GM12878 (cell line): Measurements from ENCODE around the gene MED13L. TPM values are rescaled to one million over a fixed set of nuclear protein-coding genes. Genes with fewer than 3 reads are reported as not detected.

Source experiments
- ATAC-seq: fragments of 200-7000 bp; cut with Tn5 transposase; 3 replicates; pipeline ENCODE4 v1.9.1; 2020; ENCODE audit warnings: mild to moderate bottlenecking, moderate library complexity
- BruUV-seq: library from RNA; stranded (reverse); fragments of 400-500 nt; replicated peaks from 2 replicates; lab custom pipeline; 2021; lab: Mats Ljungman, UMichigan
- CTCF ChIA-PET: fragments of 300-600 bp; sonication (Branson Sonifier 250); formaldehyde crosslinking; extraction: SDS; loops from one replicate; lab custom pipeline; 2021; ENCODE audit warnings: inconsistent platforms; lab: Yijun Ruan, JAX
- POLR2A ChIA-PET: fragments of 350-600 bp; formaldehyde crosslinking; extraction: SDS; loops from one replicate; lab custom pipeline; 2021; ENCODE audit warnings: inconsistent platforms; lab: Charles Lee
- RAD21 ChIA-PET: fragments of 300-600 bp; sonication (Branson Sonifier 250); formaldehyde crosslinking; loops from one replicate; lab custom pipeline; 2023; ENCODE audit warnings: antibody characterized with exemption; ENCODE audit not compliant: unreplicated experiment; lab: Charles Lee
- SMC1A ChIA-PET: fragments of 300-600 bp; sonication (Branson Sonifier 250); formaldehyde crosslinking; loops from one replicate; lab custom pipeline; 2023; ENCODE audit not compliant: unreplicated experiment, uncharacterized antibody; lab: Charles Lee
- DNase-seq: peaks from one replicate; pipeline ENCODE4 v3.0.0-alpha.2; 2011; ENCODE audit warnings: low read depth, low spot score
- FAIRE-seq: peaks from 3 replicates; lab custom pipeline; 2011; peaks lifted over from hg19 to GRCh38; lab: Jason Lieb, UNC
- H2AFZ ChIP-seq: 2 replicates; pipeline ENCODE4 v1.6.0; 2011; ENCODE audit warnings: low read depth, low read length, control low read depth; ENCODE audit not compliant: control insufficient read depth
- H3K27ac ChIP-seq: 2 replicates; pipeline ENCODE4 v1.5.1; 2011; ENCODE audit warnings: control low read depth; ENCODE audit not compliant: control insufficient read depth, insufficient read depth
- H3K27me3 ChIP-seq, 2 experiments: replicated peaks in 1 of 2; 2 replicates each; pipeline versions ENCODE4 v1.6.0 to v1.6.1; 2011; ENCODE audit warnings: low read length in 1 of 2; ENCODE audit not compliant: control insufficient read depth in 2 of 2, insufficient read depth in 2 of 2
- H3K36me3 ChIP-seq, 2 experiments: 2 replicates each; pipeline ENCODE4 v1.5.1; 2011; ENCODE audit warnings: low read length in 1 of 2; ENCODE audit not compliant: control insufficient read depth in 2 of 2, insufficient read depth in 2 of 2
- H3K4me1 ChIP-seq: 2 replicates; pipeline ENCODE4 v1.6.1; 2011; ENCODE audit warnings: mild to moderate bottlenecking, low read length, moderate library complexity, mixed read lengths; ENCODE audit not compliant: control insufficient read depth, insufficient read depth
- H3K4me2 ChIP-seq: 2 replicates; pipeline ENCODE4 v1.6.0; 2011; ENCODE audit warnings: control low read depth; ENCODE audit not compliant: control insufficient read depth, insufficient read depth
- H3K4me3 ChIP-seq: fragments of 200-600 bp; sonication (generic); 2 replicates; pipeline ENCODE4 v1.5.1; 2016
- H3K79me2 ChIP-seq: 2 replicates; pipeline ENCODE4 v1.6.0; 2011; ENCODE audit warnings: low read length; ENCODE audit not compliant: control insufficient read depth, insufficient read depth
- H3K9ac ChIP-seq: 2 replicates; pipeline ENCODE4 v1.8.0; 2011; ENCODE audit warnings: low read length, control low read depth, mixed read lengths; ENCODE audit not compliant: control insufficient read depth, insufficient read depth
- H3K9me3 ChIP-seq: replicated peaks from 3 replicates; pipeline ENCODE4 v1.5.1; 2011; ENCODE audit warnings: mild to moderate bottlenecking, low read length; ENCODE audit not compliant: control insufficient read depth, insufficient read depth
- H4K20me1 ChIP-seq: 2 replicates; pipeline ENCODE4 v1.6.0; 2011; ENCODE audit not compliant: control insufficient read depth, insufficient read depth
- CBFB ChIP-seq: IDR thresholded peaks from 2 replicates; pipeline ENCODE4 v1.6.1; 2016; ENCODE audit warnings: antibody characterized with exemption, low read depth
- GATAD2B ChIP-seq: fragments of 450-650 bp; conservative IDR thresholded peaks from 2 replicates; pipeline ENCODE4 v1.6.1; 2017; ENCODE audit warnings: low read depth, mild to moderate bottlenecking, moderate library complexity
- POLR2AphosphoS5 ChIP-seq: IDR thresholded peaks from 2 replicates; pipeline ENCODE4 v1.6.1; 2011; ENCODE audit warnings: mild to moderate bottlenecking, low read length, inconsistent platforms
- SMAD1 ChIP-seq: fragments of 450-650 bp; IDR thresholded peaks from 2 replicates; pipeline ENCODE4 v1.6.1; 2018; ENCODE audit warnings: mild to moderate bottlenecking, low read depth; ENCODE audit not compliant: partially characterized antibody
- SP1 ChIP-seq: IDR thresholded peaks from one replicate; pipeline ENCODE4 v1.6.1; 2011; ENCODE audit warnings: low read depth, low read length
- ZBED1 ChIP-seq: IDR thresholded peaks from 2 replicates; pipeline ENCODE4 v1.6.1; 2016; ENCODE audit warnings: borderline replicate concordance
- ZNF384 ChIP-seq: IDR thresholded peaks from 2 replicates; pipeline ENCODE4 v1.6.1; 2012; ENCODE audit warnings: low read depth, mild to moderate bottlenecking, low read length, improper control_type of control experiment, borderline replicate concordance
- WGBS: methylation state at CpG from one replicate; pipeline ENCODE4 v1.1.6; 2016; ENCODE audit warnings: low lambda C conversion rate; ENCODE audit not compliant: insufficient replicate concordance, insufficient coverage; ENCODE audit errors: missing lambda C conversion rate; 5-methylcytosine and 5-hydroxymethylcytosine counted together
- in situ Hi-C: fragments of 300-500 bp; cut with MboI; formaldehyde crosslinking; loops from 9 replicates; pipeline ENCODE4 v1.14.3; 2018; ENCODE audit warnings: mixed read lengths
- intact Hi-C: fragments of 100-400 bp; cut with micrococcal nuclease; formaldehyde crosslinking; loops from one replicate; pipeline ENCODE4 v1.14.2; 2022; ENCODE audit not compliant: unreplicated experiment
- polyA plus RNA-seq, 11 experiments: library from polyadenylated mRNA; depleted of rRNA in 4 of 11; unstranded in 6 of 11; stranded (reverse) in 5 of 11; fragments of >200 nt; fragmentation: Nextera tagmentation in 4 of 11; fragmentation: Illumina TruSeq in 1 of 11; extraction: Ambion mirVana in 4 of 11; extraction: Trizol in 1 of 11; gene quantifications; 1 replicate in 1 of 11; 2 replicates in 10 of 11; pipeline versions ENCODE4 v1.2.1 to v1.2.3, GENCODE V29; 2011 to 2016; ENCODE audit warnings: inconsistent platforms in 2 of 11, missing spikeins in 2 of 11, low read depth in 1 of 11
- total RNA-seq, 4 experiments: library from RNA; depleted of rRNA in 3 of 4; stranded (reverse); fragments of >200 nt in 3 of 4; fragmentation: Illumina TruSeq in 1 of 4; extraction: Trizol in 1 of 4; gene quantifications; 2 replicates each; pipeline versions ENCODE4 v1.2.1 to v1.2.3, GENCODE V29; 2013 to 2021
- TF ChIP-seq, protein P1 (sequence below): fragments of 450-650 bp; IDR thresholded peaks from 2 replicates; pipeline ENCODE4 v1.6.1; 2016; ENCODE audit warnings: mild to moderate bottlenecking, moderate library complexity, borderline replicate concordance
- TF ChIP-seq, protein P2 (sequence below): IDR thresholded peaks from 2 replicates; pipeline ENCODE4 v1.6.1; 2012; ENCODE audit warnings: low read length, inconsistent platforms
- TF ChIP-seq, protein P3 (sequence below): fragments of 450-650 bp; conservative IDR thresholded peaks from 2 replicates; pipeline ENCODE4 v1.6.1; 2017; ENCODE audit warnings: mild to moderate bottlenecking, moderate library complexity
- TF ChIP-seq, protein P4 (sequence below), 3 experiments: IDR thresholded peaks in 2 of 3; conservative IDR thresholded peaks in 1 of 3; 2 replicates each; pipeline ENCODE4 v1.5.1; 2011; ENCODE audit warnings: low read depth in 3 of 3, low read length in 3 of 3, mild to moderate bottlenecking in 3 of 3, control low read depth in 2 of 3, moderate library complexity in 2 of 3, inconsistent platforms in 1 of 3, mixed read lengths in 1 of 3; ENCODE audit not compliant: control insufficient read depth in 2 of 3, insufficient read depth in 1 of 3; ENCODE audit errors: extremely low read depth in 1 of 3

MED13L gene
- total and polyA plus RNA-seq, 10 of the 15 experiments (the other 5 are each of a cell fraction or from before 2014, with no cell fraction given), result 3.7 to 30.1 (median 9.1) TPM

DNA sequence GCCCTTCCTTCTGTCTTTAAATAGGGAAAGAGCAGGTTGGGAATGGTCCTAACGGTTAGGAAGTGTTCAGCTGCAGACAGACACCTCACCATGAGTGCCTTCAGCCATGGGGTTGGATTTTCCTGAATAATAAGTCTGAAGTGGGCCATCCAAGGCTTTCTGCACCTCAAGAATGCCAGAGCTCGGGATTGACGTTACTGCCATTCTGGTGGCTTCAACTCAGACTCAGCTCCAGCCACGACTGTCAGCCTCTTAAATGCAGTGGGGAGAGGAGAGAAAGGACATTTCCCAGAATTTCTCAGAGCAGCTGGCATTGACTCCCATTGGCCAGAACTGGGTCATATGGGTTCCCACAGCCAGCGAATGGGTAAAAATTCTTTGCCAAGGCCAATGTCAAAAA is 363.4 kb downstream of the MED13L start:
- BruUV-seq, result no TSS peak
- no peak overlapping the region for H3K27ac ChIP-seq
- no peak overlapping the region for H2AFZ ChIP-seq
- in situ Hi-C loops (loop anchor here (10.0 kb wide), 2 partner anchors 1289 to 1929 kb away; no protein-coding TSS in a partner anchor), intact Hi-C loops (loop anchor here (10.0 kb wide), 1 partner anchor 119 kb away; no protein-coding TSS in a partner anchor)
- H3K36me3 ChIP-seq, result no peaks in the 10 kb centered on the region
- POLR2A ChIA-PET, result no interaction called here
- FAIRE-seq (no peak), DNase-seq (no peak), ATAC-seq (no peak)
- H3K9ac ChIP-seq, result no peak overlapping the region
- H3K79me2 ChIP-seq, result no peaks in the 10 kb centered on the region
- no peaks in the 10 kb centered on the region for H3K27me3 ChIP-seq
- no peak overlapping the region for H3K4me2 ChIP-seq
- no peaks in the 10 kb centered on the region for H3K9me3 ChIP-seq
- H4K20me1 ChIP-seq, result no peaks in the 10 kb centered on the region
- SMC1A ChIA-PET, result no interaction called here
- CTCF ChIA-PET, result interaction anchor here (2.5 kb wide), 1 partner anchor 1290 kb away, joined by 10 read pairs; no protein-coding TSS in a partner anchor
- H3K4me1 ChIP-seq, result no peaks in the 10 kb centered on the region
- no peak overlapping the region for H3K4me3 ChIP-seq
- 2% methylated on average over 5 of the region's 5 CpGs for WGBS
- RAD21 ChIA-PET, result no interaction called here
- TF ChIP-seq, protein P1, sequence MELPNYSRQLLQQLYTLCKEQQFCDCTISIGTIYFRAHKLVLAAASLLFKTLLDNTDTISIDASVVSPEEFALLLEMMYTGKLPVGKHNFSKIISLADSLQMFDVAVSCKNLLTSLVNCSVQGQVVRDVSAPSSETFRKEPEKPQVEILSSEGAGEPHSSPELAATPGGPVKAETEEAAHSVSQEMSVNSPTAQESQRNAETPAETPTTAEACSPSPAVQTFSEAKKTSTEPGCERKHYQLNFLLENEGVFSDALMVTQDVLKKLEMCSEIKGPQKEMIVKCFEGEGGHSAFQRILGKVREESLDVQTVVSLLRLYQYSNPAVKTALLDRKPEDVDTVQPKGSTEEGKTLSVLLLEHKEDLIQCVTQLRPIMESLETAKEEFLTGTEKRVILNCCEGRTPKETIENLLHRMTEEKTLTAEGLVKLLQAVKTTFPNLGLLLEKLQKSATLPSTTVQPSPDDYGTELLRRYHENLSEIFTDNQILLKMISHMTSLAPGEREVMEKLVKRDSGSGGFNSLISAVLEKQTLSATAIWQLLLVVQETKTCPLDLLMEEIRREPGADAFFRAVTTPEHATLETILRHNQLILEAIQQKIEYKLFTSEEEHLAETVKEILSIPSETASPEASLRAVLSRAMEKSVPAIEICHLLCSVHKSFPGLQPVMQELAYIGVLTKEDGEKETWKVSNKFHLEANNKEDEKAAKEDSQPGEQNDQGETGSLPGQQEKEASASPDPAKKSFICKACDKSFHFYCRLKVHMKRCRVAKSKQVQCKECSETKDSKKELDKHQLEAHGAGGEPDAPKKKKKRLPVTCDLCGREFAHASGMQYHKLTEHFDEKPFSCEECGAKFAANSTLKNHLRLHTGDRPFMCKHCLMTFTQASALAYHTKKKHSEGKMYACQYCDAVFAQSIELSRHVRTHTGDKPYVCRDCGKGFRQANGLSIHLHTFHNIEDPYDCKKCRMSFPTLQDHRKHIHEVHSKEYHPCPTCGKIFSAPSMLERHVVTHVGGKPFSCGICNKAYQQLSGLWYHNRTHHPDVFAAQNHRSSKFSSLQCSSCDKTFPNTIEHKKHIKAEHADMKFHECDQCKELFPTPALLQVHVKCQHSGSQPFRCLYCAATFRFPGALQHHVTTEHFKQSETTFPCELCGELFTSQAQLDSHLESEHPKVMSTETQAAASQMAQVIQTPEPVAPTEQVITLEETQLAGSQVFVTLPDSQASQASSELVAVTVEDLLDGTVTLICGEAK, result no peak
- no peak for TF ChIP-seq SMAD1
- TF ChIP-seq GATAD2B, result no peak
- no peak for TF ChIP-seq ZBED1
- TF ChIP-seq, protein P2, sequence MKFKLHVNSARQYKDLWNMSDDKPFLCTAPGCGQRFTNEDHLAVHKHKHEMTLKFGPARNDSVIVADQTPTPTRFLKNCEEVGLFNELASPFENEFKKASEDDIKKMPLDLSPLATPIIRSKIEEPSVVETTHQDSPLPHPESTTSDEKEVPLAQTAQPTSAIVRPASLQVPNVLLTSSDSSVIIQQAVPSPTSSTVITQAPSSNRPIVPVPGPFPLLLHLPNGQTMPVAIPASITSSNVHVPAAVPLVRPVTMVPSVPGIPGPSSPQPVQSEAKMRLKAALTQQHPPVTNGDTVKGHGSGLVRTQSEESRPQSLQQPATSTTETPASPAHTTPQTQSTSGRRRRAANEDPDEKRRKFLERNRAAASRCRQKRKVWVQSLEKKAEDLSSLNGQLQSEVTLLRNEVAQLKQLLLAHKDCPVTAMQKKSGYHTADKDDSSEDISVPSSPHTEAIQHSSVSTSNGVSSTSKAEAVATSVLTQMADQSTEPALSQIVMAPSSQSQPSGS, result no peak
- TF ChIP-seq ZNF384, result no peak
- no peak for TF ChIP-seq SP1
- TF ChIP-seq CBFB, result no peak
- TF ChIP-seq, protein P3, sequence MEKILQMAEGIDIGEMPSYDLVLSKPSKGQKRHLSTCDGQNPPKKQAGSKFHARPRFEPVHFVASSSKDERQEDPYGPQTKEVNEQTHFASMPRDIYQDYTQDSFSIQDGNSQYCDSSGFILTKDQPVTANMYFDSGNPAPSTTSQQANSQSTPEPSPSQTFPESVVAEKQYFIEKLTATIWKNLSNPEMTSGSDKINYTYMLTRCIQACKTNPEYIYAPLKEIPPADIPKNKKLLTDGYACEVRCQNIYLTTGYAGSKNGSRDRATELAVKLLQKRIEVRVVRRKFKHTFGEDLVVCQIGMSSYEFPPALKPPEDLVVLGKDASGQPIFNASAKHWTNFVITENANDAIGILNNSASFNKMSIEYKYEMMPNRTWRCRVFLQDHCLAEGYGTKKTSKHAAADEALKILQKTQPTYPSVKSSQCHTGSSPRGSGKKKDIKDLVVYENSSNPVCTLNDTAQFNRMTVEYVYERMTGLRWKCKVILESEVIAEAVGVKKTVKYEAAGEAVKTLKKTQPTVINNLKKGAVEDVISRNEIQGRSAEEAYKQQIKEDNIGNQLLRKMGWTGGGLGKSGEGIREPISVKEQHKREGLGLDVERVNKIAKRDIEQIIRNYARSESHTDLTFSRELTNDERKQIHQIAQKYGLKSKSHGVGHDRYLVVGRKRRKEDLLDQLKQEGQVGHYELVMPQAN, result no peak
- no peak for TF ChIP-seq POLR2AphosphoS5
- TF ChIP-seq, protein P4, sequence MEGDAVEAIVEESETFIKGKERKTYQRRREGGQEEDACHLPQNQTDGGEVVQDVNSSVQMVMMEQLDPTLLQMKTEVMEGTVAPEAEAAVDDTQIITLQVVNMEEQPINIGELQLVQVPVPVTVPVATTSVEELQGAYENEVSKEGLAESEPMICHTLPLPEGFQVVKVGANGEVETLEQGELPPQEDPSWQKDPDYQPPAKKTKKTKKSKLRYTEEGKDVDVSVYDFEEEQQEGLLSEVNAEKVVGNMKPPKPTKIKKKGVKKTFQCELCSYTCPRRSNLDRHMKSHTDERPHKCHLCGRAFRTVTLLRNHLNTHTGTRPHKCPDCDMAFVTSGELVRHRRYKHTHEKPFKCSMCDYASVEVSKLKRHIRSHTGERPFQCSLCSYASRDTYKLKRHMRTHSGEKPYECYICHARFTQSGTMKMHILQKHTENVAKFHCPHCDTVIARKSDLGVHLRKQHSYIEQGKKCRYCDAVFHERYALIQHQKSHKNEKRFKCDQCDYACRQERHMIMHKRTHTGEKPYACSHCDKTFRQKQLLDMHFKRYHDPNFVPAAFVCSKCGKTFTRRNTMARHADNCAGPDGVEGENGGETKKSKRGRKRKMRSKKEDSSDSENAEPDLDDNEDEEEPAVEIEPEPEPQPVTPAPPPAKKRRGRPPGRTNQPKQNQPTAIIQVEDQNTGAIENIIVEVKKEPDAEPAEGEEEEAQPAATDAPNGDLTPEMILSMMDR (IDR thresholded peaks at IDR 0.05 in 2 of 3, conservative IDR thresholded peaks at IDR 0.05 in 1 of 3; ENCODE audit: control insufficient read depth in 2 of 3, extremely low read depth in 1 of 3, insufficient read depth in 1 of 3, low read depth in 3 of 3, low read length in 3 of 3), result no peak
